HepG2 (cell line): ENCODE measurements around the gene KMT2A. TPM values are rescaled to one million over a fixed set of nuclear protein-coding genes. Genes with fewer than 3 reads are reported as not detected.

ENCODE experiments used
- ARHGAP35 ChIP-seq: sonication (generic); formaldehyde crosslinking; IDR thresholded peaks from 2 replicates; pipeline ENCODE4 v1.9.0; 2022; ENCODE audit warnings: mild to moderate bottlenecking, inconsistent platforms, moderate library complexity, missing genetic modification reagents, borderline replicate concordance
- ASH2L ChIP-seq: fragments of 300-600, 200-600 bp; sonication (generic); IDR thresholded peaks from 2 replicates; pipeline ENCODE4 v1.7.0; 2017; ENCODE audit warnings: low read depth, mild to moderate bottlenecking, moderate library complexity, mixed read lengths, low read length; ENCODE audit not compliant: insufficient read length
- DMAP1 ChIP-seq: IDR thresholded peaks from 2 replicates; pipeline ENCODE4 v1.6.1; 2016
- ELF1 ChIP-seq: sonication (generic); formaldehyde crosslinking; IDR thresholded peaks from 2 replicates; pipeline ENCODE4 v1.4.0; 2020; ENCODE audit warnings: missing genetic modification reagents
- FOXA3 ChIP-seq: IDR thresholded peaks from 2 replicates; pipeline ENCODE4 v1.6.1; 2016; ENCODE audit warnings: missing genetic modification reagents, missing compliant biosample characterization
- HMG20B ChIP-seq: conservative IDR thresholded peaks from 2 replicates; pipeline ENCODE4 v1.6.1; 2016; ENCODE audit warnings: missing genetic modification reagents, missing compliant biosample characterization
- HOXA3 ChIP-seq: sonication (generic); formaldehyde crosslinking; IDR thresholded peaks from 2 replicates; pipeline ENCODE4 v1.5.0; 2020; ENCODE audit warnings: missing genetic modification reagents
- KLF16 ChIP-seq, 2 experiments: sonication (generic) in 1 of 2; formaldehyde crosslinking in 1 of 2; IDR thresholded peaks; 2 replicates each; pipeline versions ENCODE4 v1.6.1 to v1.8.0; 2016 to 2023; ENCODE audit warnings: missing genetic modification reagents in 2 of 2, missing compliant biosample characterization in 1 of 2
- MEF2D ChIP-seq: sonication (generic); formaldehyde crosslinking; IDR thresholded peaks from 2 replicates; pipeline ENCODE4 v1.5.1; 2020; ENCODE audit warnings: mild to moderate bottlenecking, missing genetic modification reagents
- PCBP2 ChIP-seq: fragments of 200-400 bp; formaldehyde crosslinking; optimal IDR thresholded peaks from 2 replicates; pipeline ENCODE3; 2018; ENCODE audit warnings: low read length, low read depth; ENCODE audit not compliant: poor library complexity, severe bottlenecking
- RARG ChIP-seq: sonication (generic); formaldehyde crosslinking; IDR thresholded peaks from 2 replicates; pipeline ENCODE4 v1.4.0; 2020; ENCODE audit warnings: low read depth, mild to moderate bottlenecking, missing genetic modification reagents
- REL ChIP-seq: sonication (generic); formaldehyde crosslinking; conservative IDR thresholded peaks from 2 replicates; pipeline ENCODE4 v1.8.0; 2022; ENCODE audit warnings: mild to moderate bottlenecking, missing genetic modification reagents, moderate library complexity
- SMARCC2 ChIP-seq: fragments of 450-650 bp; IDR thresholded peaks from 2 replicates; pipeline ENCODE4 v1.6.1; 2017; ENCODE audit warnings: antibody characterized with exemption, mild to moderate bottlenecking
- SOX5 ChIP-seq: IDR thresholded peaks from 2 replicates; pipeline ENCODE4 v1.6.1; 2016; ENCODE audit warnings: borderline replicate concordance
- THAP11 ChIP-seq: IDR thresholded peaks from 2 replicates; pipeline ENCODE4 v1.6.1; 2016; ENCODE audit warnings: missing biosample characterization, missing genetic modification reagents
- U2AF2 ChIP-seq: fragments of 200-400 bp; formaldehyde crosslinking; IDR thresholded peaks from 2 replicates; pipeline ENCODE4 v1.6.1; 2017; ENCODE audit warnings: low read depth, mild to moderate bottlenecking, low read length
- ZEB1 ChIP-seq: IDR thresholded peaks from 2 replicates; pipeline ENCODE4 v1.6.1; 2012; ENCODE audit warnings: mild to moderate bottlenecking, low read depth, inconsistent platforms; ENCODE audit not compliant: insufficient replicate concordance
- ZIK1 ChIP-seq: sonication (generic); formaldehyde crosslinking; IDR thresholded peaks from 2 replicates; pipeline ENCODE4 v1.5.0; 2020; ENCODE audit warnings: mild to moderate bottlenecking, low read depth, missing genetic modification reagents, borderline replicate concordance
- ZNF124 ChIP-seq: sonication (generic); formaldehyde crosslinking; IDR thresholded peaks from 2 replicates; pipeline ENCODE4 v1.4.0; 2020; ENCODE audit warnings: missing genetic modification reagents
- ZNF251 ChIP-seq: sonication (generic); formaldehyde crosslinking; IDR thresholded peaks from 2 replicates; pipeline ENCODE4 v1.9.0; 2021; ENCODE audit warnings: mild to moderate bottlenecking, missing genetic modification reagents
- ZNF326 ChIP-seq: sonication (generic); formaldehyde crosslinking; IDR thresholded peaks from 2 replicates; pipeline ENCODE4 v1.4.0; 2020; ENCODE audit warnings: missing genetic modification reagents, borderline replicate concordance
- ZNF343 ChIP-seq: sonication (generic); formaldehyde crosslinking; IDR thresholded peaks from 2 replicates; pipeline ENCODE4 v1.4.0; 2020; ENCODE audit warnings: mild to moderate bottlenecking, missing genetic modification reagents
- ZNF430 ChIP-seq: sonication (generic); formaldehyde crosslinking; IDR thresholded peaks from 2 replicates; pipeline ENCODE4 v1.9.0; 2021; ENCODE audit warnings: mild to moderate bottlenecking, missing genetic modification reagents
- ZNF547 ChIP-seq: sonication (generic); formaldehyde crosslinking; IDR thresholded peaks from 2 replicates; pipeline ENCODE4 v1.5.1; 2020; ENCODE audit warnings: mild to moderate bottlenecking, missing genetic modification reagents
- ZNF780A ChIP-seq: sonication (generic); formaldehyde crosslinking; IDR thresholded peaks from 2 replicates; pipeline ENCODE4 v1.8.0; 2022; ENCODE audit warnings: mild to moderate bottlenecking, missing genetic modification reagents, moderate library complexity
- polyA plus RNA-seq, 8 experiments: library from polyadenylated mRNA; depleted of rRNA in 3 of 8; stranded (reverse) in 7 of 8; unstranded in 1 of 8; fragments of >200 nt; fragmentation: Illumina TruSeq in 4 of 8; extraction: Trizol in 4 of 8; gene quantifications; 2 replicates each; pipeline versions ENCODE4 v1.2.1 to v1.2.3, GENCODE V29; 2011 to 2016; ENCODE audit warnings: low read depth in 4 of 8, missing spikeins in 1 of 8, mixed read lengths in 1 of 8; ENCODE audit not compliant: insufficient read depth in 1 of 8
- total RNA-seq, 5 experiments: library from RNA; depleted of rRNA; stranded (reverse); fragments of >200 nt; fragmentation: Illumina TruSeq; extraction: Trizol; gene quantifications; 2 replicates each; pipeline ENCODE4 v1.2.3, GENCODE V29; 2016; ENCODE audit warnings: low read depth in 1 of 5
- TF ChIP-seq, protein P1 (sequence below): sonication (generic); formaldehyde crosslinking; IDR thresholded peaks from 2 replicates; pipeline ENCODE4 v1.4.0; 2020; ENCODE audit warnings: missing genetic modification reagents
- TF ChIP-seq, protein P2 (sequence below): sonication (generic); IDR thresholded peaks from 2 replicates; pipeline ENCODE4 v1.6.1; 2016; ENCODE audit warnings: low read depth, borderline replicate concordance
- TF ChIP-seq, protein P3 (sequence below): sonication (generic); formaldehyde crosslinking; IDR thresholded peaks from 2 replicates; pipeline ENCODE4 v1.5.0; 2020; ENCODE audit warnings: mild to moderate bottlenecking, missing genetic modification reagents

The KMT2A gene
- total and polyA plus RNA-seq, 2 of the 13 experiments (the other 11 are each of a cell fraction or from before 2014, with no cell fraction given) = 12.4 to 20.0 TPM

DNA sequence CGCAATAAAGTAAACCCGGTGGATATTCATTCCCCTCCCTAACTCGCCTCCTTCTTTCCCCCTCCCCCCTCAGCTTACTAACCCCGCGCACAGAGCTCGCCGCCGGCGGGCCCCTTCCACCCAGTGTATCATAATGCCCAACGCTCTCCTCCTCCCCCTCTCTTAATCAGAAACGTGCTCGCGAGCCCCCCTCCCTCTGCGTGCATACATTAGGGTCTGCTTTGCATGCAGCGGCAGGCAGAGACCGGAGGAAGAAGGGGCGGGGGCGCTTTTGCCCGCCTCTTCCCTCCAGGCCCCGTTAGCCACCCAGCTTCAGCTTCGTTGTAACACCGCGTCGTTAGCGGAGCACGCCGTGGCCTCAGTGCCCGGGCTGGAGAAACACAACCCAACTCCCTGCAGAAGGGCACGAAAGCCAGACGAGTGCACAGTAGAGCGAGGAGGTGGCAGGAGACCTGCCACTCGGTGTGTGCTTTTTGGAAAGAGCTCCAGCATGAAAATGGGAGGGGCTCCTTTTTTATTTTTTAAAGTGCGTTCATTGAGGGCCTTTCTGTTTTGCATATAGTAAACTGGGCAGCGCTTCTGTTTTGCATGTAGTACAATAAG lies 901 bp upstream of the KMT2A start (continued):
- 0 out of 2 replicates have a peak, but pooled peaks have one; percentile 3 for TF ChIP-seq THAP11 (CRISPR knock-in tag)
- TF ChIP-seq MEF2D (CRISPR knock-in tag) = no peak
- TF ChIP-seq ZNF547 (CRISPR knock-in tag) = no peak
- no peak for TF ChIP-seq ZIK1
- TF ChIP-seq ZNF124 (CRISPR knock-in tag) = no peak
- TF ChIP-seq ZNF780A = no peak
- no peak for TF ChIP-seq ZEB1
- TF ChIP-seq ZNF430 (CRISPR knock-in tag) = peak; percentile 60; the same call in 1 of the 2 replicates
- no peak for TF ChIP-seq ASH2L
- peak; percentile 2; the same call in 1 of the 2 replicates for TF ChIP-seq DMAP1 (CRISPR knock-in tag)
- TF ChIP-seq ZNF343 (CRISPR knock-in tag) = no peak
- no peak for TF ChIP-seq SMARCC2
- TF ChIP-seq HMG20B = peak; percentile 4; the same call in 1 of the 2 replicates
- no peak for TF ChIP-seq KLF16 (CRISPR knock-in tag; IDR thresholded peaks at IDR 0.05)
- TF ChIP-seq HOXA3 = no peak
- peak; percentile 16 for TF ChIP-seq PCBP2
- TF ChIP-seq, protein P1, sequence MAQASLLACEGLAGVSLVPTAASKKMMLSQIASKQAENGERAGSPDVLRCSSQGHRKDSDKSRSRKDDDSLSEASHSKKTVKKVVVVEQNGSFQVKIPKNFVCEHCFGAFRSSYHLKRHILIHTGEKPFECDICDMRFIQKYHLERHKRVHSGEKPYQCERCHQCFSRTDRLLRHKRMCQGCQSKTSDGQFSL = peak; percentile 15; the same call in 1 of the 2 replicates
- 0 out of 2 replicates have a peak, but pooled peaks have one; percentile 2 for TF ChIP-seq SOX5 (CRISPR knock-in tag)
- 0 out of 2 replicates have a peak, but pooled peaks have one; percentile 45 for TF ChIP-seq ARHGAP35 (CRISPR knock-in tag)
- 0 out of 2 replicates have a peak, but pooled peaks have one; percentile 28 for TF ChIP-seq U2AF2
- TF ChIP-seq FOXA3 (CRISPR knock-in tag) = no peak
- no peak for TF ChIP-seq REL (CRISPR knock-in tag)
- TF ChIP-seq, protein P2, sequence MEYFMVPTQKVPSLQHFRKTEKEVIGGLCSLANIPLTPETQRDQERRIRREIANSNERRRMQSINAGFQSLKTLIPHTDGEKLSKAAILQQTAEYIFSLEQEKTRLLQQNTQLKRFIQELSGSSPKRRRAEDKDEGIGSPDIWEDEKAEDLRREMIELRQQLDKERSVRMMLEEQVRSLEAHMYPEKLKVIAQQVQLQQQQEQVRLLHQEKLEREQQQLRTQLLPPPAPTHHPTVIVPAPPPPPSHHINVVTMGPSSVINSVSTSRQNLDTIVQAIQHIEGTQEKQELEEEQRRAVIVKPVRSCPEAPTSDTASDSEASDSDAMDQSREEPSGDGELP = 0 out of 2 replicates have a peak, but pooled peaks have one; percentile 8
- no peak for TF ChIP-seq RARG (CRISPR knock-in tag)
- TF ChIP-seq ELF1 (CRISPR knock-in tag) = no peak
- TF ChIP-seq, protein P3, sequence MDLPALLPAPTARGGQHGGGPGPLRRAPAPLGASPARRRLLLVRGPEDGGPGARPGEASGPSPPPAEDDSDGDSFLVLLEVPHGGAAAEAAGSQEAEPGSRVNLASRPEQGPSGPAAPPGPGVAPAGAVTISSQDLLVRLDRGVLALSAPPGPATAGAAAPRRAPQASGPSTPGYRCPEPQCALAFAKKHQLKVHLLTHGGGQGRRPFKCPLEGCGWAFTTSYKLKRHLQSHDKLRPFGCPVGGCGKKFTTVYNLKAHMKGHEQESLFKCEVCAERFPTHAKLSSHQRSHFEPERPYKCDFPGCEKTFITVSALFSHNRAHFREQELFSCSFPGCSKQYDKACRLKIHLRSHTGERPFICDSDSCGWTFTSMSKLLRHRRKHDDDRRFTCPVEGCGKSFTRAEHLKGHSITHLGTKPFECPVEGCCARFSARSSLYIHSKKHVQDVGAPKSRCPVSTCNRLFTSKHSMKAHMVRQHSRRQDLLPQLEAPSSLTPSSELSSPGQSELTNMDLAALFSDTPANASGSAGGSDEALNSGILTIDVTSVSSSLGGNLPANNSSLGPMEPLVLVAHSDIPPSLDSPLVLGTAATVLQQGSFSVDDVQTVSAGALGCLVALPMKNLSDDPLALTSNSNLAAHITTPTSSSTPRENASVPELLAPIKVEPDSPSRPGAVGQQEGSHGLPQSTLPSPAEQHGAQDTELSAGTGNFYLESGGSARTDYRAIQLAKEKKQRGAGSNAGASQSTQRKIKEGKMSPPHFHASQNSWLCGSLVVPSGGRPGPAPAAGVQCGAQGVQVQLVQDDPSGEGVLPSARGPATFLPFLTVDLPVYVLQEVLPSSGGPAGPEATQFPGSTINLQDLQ = 0 out of 2 replicates have a peak, but pooled peaks have one; percentile 5
- TF ChIP-seq ZNF251 (CRISPR knock-in tag) = no peak
- TF ChIP-seq ZNF326 (CRISPR knock-in tag) = no peak
